DND-41 (cell line): ENCODE measurements around the gene PCLO.

ENCODE experiments used
- ATAC-seq: fragments of 200-7000 bp; cut with Tn5 transposase; 3 replicates; pipeline ENCODE4 v1.9.1; 2021; ENCODE audit warnings: low read depth; ENCODE audit not compliant: insufficient read depth
- DNase-seq: peaks from one replicate; pipeline ENCODE4 v3.0.0-alpha.2; 2020
- H2AFZ ChIP-seq: 2 replicates; pipeline ENCODE4 v1.6.0; 2012; ENCODE audit warnings: low read depth, low read length
- H3K27ac ChIP-seq: 2 replicates; pipeline ENCODE4 v1.5.1; 2012; ENCODE audit warnings: low read length, inconsistent platforms
- H3K27me3 ChIP-seq: fragments of 200-600 bp; sonication (generic); 2 replicates; pipeline ENCODE4 v1.6.0; 2012; ENCODE audit warnings: low read length, mild to moderate bottlenecking, inconsistent platforms; ENCODE audit not compliant: insufficient read depth, poor library complexity
- H3K36me3 ChIP-seq: 2 replicates; pipeline ENCODE4 v1.5.1; 2012; ENCODE audit warnings: low read length, inconsistent platforms; ENCODE audit not compliant: insufficient read depth
- H3K4me1 ChIP-seq: 2 replicates; pipeline ENCODE4 v1.5.1; 2012; ENCODE audit warnings: mild to moderate bottlenecking, low read length; ENCODE audit not compliant: insufficient read depth
- H3K4me2 ChIP-seq: 2 replicates; pipeline ENCODE4 v1.6.0; 2012; ENCODE audit warnings: mild to moderate bottlenecking, moderate library complexity, low read length, inconsistent platforms; ENCODE audit not compliant: insufficient read depth
- H3K4me3 ChIP-seq, 2 experiments: fragments of 200-600 bp in 1 of 2; shearing (Covaris generic) in 1 of 2; 2 replicates each; pipeline ENCODE4 v1.5.1; 2012 to 2016; ENCODE audit warnings: inconsistent platforms in 2 of 2, low read length in 2 of 2, mild to moderate bottlenecking in 2 of 2, low read depth in 1 of 2, moderate library complexity in 1 of 2
- H3K79me2 ChIP-seq: 2 replicates; pipeline ENCODE4 v1.6.0; 2012; ENCODE audit warnings: low read length, inconsistent platforms; ENCODE audit not compliant: insufficient read depth
- H3K9ac ChIP-seq: 2 replicates; pipeline ENCODE4 v1.6.0; 2012; ENCODE audit warnings: low read depth, mild to moderate bottlenecking, inconsistent platforms, low read length, moderate library complexity
- H3K9me3 ChIP-seq: 2 replicates; pipeline ENCODE4 v1.5.1; 2012; ENCODE audit warnings: low read length, moderate library complexity, mild to moderate bottlenecking, inconsistent platforms; ENCODE audit not compliant: insufficient read depth, severe bottlenecking
- H4K20me1 ChIP-seq: 2 replicates; pipeline ENCODE4 v1.6.0; 2012; ENCODE audit warnings: low read length; ENCODE audit not compliant: insufficient read depth
- EZH2 ChIP-seq: IDR thresholded peaks from 3 replicates; pipeline ENCODE4 v1.6.1; 2012; ENCODE audit warnings: borderline replicate concordance, low read depth, mild to moderate bottlenecking, moderate library complexity, low read length, inconsistent platforms; ENCODE audit not compliant: severe bottlenecking
- TF ChIP-seq, protein P1 (sequence below): IDR thresholded peaks from 2 replicates; pipeline ENCODE4 v1.5.1; 2012; ENCODE audit warnings: borderline replicate concordance, low read length, moderate library complexity, mild to moderate bottlenecking; ENCODE audit not compliant: poor library complexity, severe bottlenecking; ENCODE audit errors: extremely low read depth

PCLO gene

DNA sequence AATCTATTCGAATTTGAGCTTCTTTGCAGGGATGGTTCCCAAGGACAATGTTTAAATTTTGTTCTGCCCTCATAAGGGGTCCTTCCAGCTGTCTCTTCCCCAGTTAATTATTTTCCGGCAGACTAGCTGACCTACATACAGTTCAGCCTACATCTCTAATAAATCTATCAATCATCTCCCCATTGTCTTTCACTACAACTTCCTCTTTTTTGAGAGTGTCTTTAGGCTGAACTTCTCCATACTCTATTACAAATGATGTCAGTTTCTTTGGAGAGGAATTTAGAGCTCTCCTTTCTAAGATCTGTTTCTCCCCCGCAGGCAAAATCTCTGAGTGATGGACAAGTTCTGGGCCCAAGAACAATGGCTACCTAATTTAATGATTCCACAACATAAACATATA, 122.2 kb downstream of the PCLO start:
- H3K27ac ChIP-seq: no peak overlapping the region
- H3K4me3 ChIP-seq: no peak overlapping the region
- no peak overlapping the region for H3K9ac ChIP-seq
- ATAC-seq: no peak
- no peak overlapping the region for H3K4me2 ChIP-seq
- no peaks in the 10 kb centered on the region for H3K9me3 ChIP-seq
- no peak for TF ChIP-seq EZH2
- TF ChIP-seq, protein P1, sequence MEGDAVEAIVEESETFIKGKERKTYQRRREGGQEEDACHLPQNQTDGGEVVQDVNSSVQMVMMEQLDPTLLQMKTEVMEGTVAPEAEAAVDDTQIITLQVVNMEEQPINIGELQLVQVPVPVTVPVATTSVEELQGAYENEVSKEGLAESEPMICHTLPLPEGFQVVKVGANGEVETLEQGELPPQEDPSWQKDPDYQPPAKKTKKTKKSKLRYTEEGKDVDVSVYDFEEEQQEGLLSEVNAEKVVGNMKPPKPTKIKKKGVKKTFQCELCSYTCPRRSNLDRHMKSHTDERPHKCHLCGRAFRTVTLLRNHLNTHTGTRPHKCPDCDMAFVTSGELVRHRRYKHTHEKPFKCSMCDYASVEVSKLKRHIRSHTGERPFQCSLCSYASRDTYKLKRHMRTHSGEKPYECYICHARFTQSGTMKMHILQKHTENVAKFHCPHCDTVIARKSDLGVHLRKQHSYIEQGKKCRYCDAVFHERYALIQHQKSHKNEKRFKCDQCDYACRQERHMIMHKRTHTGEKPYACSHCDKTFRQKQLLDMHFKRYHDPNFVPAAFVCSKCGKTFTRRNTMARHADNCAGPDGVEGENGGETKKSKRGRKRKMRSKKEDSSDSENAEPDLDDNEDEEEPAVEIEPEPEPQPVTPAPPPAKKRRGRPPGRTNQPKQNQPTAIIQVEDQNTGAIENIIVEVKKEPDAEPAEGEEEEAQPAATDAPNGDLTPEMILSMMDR: no peak
- H3K27me3 ChIP-seq: no peaks in the 10 kb centered on the region
- no peaks in the 10 kb centered on the region for H3K36me3 ChIP-seq
- H3K4me1 ChIP-seq: no peaks in the 10 kb centered on the region
- no peaks in the 10 kb centered on the region for H3K79me2 ChIP-seq
- H2AFZ ChIP-seq: no peak overlapping the region
- DNase-seq: no peak
- H4K20me1 ChIP-seq: no peaks in the 10 kb centered on the region

DNA sequence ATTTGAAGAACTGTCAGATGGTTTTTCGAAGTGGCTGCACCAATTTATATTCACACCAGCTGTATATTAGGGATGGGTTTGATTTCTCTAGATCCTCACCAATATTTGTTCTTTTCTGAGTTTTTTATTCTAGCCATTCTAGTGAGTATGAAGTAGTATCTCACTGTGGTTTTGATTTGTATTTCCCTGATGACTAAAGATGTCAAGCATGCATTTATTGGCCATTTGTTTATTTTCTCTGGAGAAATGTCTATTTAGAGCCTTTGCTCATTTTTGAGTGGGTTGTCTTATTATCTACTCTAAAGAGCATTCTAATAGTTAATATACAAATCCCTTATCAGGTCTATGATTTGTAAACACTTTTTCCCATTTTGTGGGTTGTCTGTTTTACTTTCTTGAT, 123.9 kb downstream of the PCLO start:
- Histone ChIP-seq H2AFZ (no peak overlapping the region), H3K4me2 (no peak overlapping the region), H3K36me3 (no peaks in the 10 kb centered on the region), H3K79me2 (no peaks in the 10 kb centered on the region), H3K9me3 (no peaks in the 10 kb centered on the region), H3K4me1 (no peaks in the 10 kb centered on the region), H3K27ac (no peak overlapping the region), H4K20me1 (no peaks in the 10 kb centered on the region), H3K27me3 (no peaks in the 10 kb centered on the region), H3K9ac (no peak overlapping the region), H3K4me3 (no peak overlapping the region)
- no peak for ATAC-seq
- no peak for DNase-seq
- TF ChIP-seq, protein P1: no peak
- TF ChIP-seq EZH2: no peak

GRCh38 chr7:83036721-83037380, 125.8 kb downstream of the PCLO start:
- H3K9me3 ChIP-seq: no peaks in the 10 kb centered on the region
- no peaks in the 10 kb centered on the region for H3K36me3 ChIP-seq
- H3K27me3 ChIP-seq: no peaks in the 10 kb centered on the region
- no peak overlapping the region for H3K4me3 ChIP-seq
- TF ChIP-seq, protein P1: no peak
- no peak for TF ChIP-seq EZH2
- no peaks in the 10 kb centered on the region for H4K20me1 ChIP-seq
- ATAC-seq: no peak
- DNase-seq: no peak
- no peak overlapping the region for H3K4me2 ChIP-seq
- no peaks in the 10 kb centered on the region for H3K4me1 ChIP-seq
- no peak overlapping the region for H3K27ac ChIP-seq
- H3K9ac ChIP-seq: no peak overlapping the region
- H3K79me2 ChIP-seq: no peaks in the 10 kb centered on the region
- H2AFZ ChIP-seq: no peak overlapping the region
